GM18520 (cell line): ENCODE data around the gene INVS.
"Not testable (repeated sequence)": the region's sequence is repeated elsewhere in the genome, so short reads cannot be mapped to it uniquely, and the experiment has no call there.

Experiments
- ATAC-seq: cut with Tn5 transposase; IDR thresholded peaks from one replicate; pipeline ENCODE4 v1.9.1; 2021; ENCODE audit not compliant: unreplicated experiment

INVS gene

GRCh38 chr9:100236986-100237385, 137.9 kb downstream of the INVS start:
- ATAC-seq: not testable (repeated sequence)

GRCh38 chr9:100240512-100240911, 141.5 kb downstream of the INVS start:
- ATAC-seq: no peak

- ATAC-seq: no peak
Observed at GRCh38 chr9:100267211-100267610, 168.2 kb downstream of the INVS start.

GRCh38 chr9:100268271-100268670, 169.2 kb downstream of the INVS start:
- no peak for ATAC-seq

- ATAC-seq: no peak
Observed at GRCh38 chr9:100269656-100270055, 170.6 kb downstream of the INVS start.

GRCh38 chr9:100277166-100277979, 178.3 kb downstream of the INVS start:
- no peak for ATAC-seq

GRCh38 chr9:100281066-100281465, 182.0 kb downstream of the INVS start:
- ATAC-seq: no peak

GRCh38 chr9:100281676-100282387, 182.8 kb downstream of the INVS start:
- no peak for ATAC-seq

- no peak for ATAC-seq
Observed at GRCh38 chr9:100282388-100282719, 183.3 kb downstream of the INVS start.

GRCh38 chr9:100284247-100284646, 185.2 kb downstream of the INVS start:
- no peak for ATAC-seq

- no peak for ATAC-seq
Observed at GRCh38 chr9:100285080-100285479, 186.0 kb downstream of the INVS start.

GRCh38 chr9:100285601-100286000, 186.6 kb downstream of the INVS start:
- ATAC-seq: no peak

- no peak for ATAC-seq
Observed at GRCh38 chr9:100286257-100286656, 187.2 kb downstream of the INVS start.

GRCh38 chr9:100287186-100287585, 188.1 kb downstream of the INVS start:
- ATAC-seq: no peak

- no peak for ATAC-seq
Observed at GRCh38 chr9:100290714-100291113, 191.7 kb downstream of the INVS start.

- no peak for ATAC-seq
Observed at GRCh38 chr9:100292414-100292813, 193.4 kb downstream of the INVS start.

GRCh38 chr9:100294341-100294740, 195.3 kb downstream of the INVS start:
- ATAC-seq: no peak

- ATAC-seq: no peak
Observed at GRCh38 chr9:100294806-100295205, 195.8 kb downstream of the INVS start.

GRCh38 chr9:100295240-100295639, 196.2 kb downstream of the INVS start:
- no peak for ATAC-seq

GRCh38 chr9:100296407-100296806, 197.4 kb downstream of the INVS start:
- no peak for ATAC-seq

- no peak for ATAC-seq
Observed at GRCh38 chr9:100298378-100298777, 199.3 kb downstream of the INVS start.

GRCh38 chr9:100303747-100304146, 204.7 kb downstream of the INVS start:
- ATAC-seq: no peak
